ENCODE data around the gene ITGA2.

ITGA2 gene

DNA sequence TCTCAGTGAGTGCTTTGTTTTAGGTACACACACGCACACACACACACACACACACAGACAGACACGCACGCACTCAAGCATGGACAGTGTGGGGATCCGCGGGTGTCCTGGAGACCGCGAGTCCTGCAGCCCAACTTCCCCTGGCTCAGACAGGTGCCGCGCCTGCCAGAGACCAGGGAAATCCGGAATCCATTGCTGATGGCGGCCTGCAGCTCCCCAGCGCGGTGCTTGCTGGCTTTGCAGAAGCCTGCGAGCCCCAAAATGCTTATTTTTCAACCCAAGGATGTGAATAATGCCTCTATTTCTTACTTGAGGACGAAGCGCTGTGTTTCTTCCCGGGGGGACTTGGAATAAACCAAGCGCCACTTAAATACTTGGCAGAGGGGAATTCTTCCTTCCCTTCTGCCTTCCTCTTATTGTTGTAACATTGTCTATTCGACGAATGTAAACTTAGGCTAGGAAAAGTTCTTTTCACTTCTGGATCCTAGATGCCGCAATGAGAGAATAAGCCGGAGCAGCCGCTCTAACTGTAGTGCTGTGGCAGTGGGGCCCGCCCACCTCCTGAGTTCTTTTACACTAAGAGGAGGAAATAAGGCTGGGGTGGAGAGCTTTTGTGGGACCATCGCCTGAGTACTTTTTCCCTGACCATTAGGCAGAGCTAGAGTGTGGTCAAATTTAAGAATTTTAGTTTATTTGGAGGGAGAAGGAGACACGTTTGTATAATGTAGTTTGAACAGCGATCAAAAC, 802 bp downstream of the ITGA2 start:
- DNase-seq = no peak

DNA sequence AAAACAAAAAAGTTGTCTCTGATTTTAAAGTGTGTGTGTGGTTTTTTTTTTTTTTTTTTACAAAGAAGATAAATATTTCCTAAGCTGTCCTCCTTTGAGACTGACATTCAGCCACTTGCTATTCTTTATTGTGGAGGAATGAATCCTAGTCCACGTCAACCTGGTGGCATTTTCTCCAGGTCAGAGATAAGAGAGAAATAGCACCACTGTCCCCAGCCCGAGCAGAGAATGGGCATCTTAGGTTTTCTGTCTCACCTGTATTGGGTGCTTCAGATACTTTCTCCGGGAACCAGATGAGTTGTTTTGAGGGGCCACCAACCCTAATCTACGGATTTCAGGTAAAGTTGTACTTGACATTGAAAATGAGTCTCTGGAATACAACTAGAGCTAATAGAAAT, 1.4 kb downstream of the ITGA2 start:
- DNase-seq = no peak

DNA sequence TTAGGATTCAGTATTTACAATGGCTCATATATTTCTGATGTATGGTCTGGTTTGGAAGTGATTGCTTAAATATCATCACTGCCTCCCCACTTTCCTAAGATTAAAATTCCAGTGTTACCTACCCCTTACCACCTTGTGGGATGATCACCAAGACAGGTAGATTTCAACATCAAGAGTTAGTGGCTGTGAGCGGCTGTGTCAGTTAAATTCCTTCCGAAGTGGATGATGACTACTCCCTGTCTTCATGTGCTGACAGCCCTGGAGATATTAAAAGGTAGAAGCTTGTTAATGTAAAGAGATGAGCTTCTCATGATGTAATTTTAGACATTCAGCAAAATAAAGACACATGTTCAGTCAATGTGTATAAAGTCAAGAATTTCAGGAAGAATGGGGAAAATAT, 4.2 kb downstream of the ITGA2 start:
- DNase-seq = no peak

DNA sequence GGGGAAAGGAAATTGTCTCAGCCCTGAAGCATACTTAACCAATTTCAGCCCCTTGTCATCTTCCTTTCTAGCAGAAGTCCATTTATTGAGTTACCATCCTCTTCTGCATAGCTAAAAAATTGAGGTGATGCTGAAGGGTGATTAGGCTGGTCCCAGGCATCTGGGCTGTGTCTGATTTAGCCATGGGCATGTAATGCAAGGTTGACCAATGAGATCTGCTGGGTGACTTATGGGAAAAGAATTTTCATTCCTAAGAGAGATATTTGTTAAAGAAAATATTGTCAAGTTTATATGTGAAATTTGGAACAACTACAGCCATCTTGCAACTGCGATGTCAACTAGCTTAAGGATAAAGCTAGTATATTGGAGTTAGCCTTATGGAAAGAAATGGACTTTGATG, 5.1 kb downstream of the ITGA2 start:
- no peak for DNase-seq

DNA sequence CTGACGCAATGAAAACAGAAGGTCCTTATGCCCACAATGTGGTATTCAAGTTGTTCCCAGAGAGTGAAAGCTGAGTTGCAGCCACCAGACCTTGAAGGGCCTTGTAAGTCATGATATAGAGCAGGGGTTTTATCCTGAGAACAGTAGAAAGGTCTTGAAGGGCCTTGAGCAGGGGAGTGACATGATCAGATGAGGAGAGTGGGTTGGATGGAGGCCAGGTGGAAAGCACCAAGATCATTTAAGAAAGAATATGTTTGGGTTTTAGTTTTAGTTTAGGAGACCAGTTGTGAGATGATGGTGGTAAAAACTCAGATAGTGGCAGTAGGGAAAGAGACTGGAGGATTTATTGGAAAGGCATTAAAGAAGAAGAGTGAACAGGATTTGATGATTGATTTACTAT, 5.9 kb downstream of the ITGA2 start:
- DNase-seq = no peak

DNA sequence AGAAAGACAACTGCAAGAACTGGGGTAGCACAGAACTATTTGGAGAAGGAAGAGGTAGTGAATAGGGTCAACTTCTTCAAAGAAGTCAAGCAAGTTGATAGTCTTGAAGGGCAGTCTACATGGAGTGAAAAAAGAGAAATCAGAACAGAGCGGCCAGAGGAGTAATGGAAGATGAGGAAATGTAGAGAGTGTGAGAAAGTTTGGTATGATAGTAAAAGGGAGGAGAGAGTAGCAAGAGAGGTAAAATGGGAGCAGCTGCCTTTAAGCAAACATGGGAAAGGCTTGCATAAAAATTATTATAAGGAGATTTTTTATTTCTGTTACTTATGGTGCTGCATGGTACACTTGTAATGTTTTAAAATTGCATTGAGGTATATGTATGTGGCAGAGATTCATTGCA, 6.8 kb downstream of the ITGA2 start:
- no peak for DNase-seq

DNA sequence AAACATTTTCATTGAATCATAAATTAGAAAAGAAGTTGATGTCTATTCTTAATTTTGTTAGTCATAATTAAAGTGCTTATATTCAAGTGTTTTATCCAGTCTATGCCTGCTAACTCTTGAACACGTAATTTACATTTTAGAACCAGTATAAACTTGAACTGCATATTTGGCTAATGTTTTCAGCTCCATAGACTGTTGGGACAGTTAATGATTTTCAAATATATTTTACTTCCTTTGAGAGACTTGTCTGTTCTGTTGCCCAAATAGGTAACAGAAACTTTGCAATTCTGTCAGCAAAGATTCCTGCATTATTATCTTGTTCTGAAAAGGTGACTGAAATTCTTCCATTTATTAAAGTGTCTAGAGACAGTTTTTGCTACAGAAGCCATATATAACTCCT, 7.8 kb downstream of the ITGA2 start:
- DNase-seq = no peak

DNA sequence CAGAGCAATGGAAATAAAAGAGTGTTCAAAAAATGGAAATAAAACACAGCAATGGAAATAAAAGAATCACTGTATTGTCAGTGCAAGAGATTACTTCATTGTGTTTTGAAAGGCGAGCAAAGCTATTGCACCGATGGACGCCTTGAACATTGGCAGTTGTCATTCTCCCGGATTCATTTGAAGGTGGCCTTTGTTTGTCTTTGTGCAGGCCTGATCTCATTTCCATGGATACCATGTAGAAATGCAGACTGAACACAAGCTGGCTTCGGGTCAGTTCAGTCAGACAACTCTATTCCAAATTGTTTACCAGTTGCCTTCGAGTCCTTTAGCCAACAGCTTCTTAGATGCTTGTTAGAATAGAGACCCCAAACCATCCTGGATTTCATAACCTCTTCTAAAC, 8.3 kb downstream of the ITGA2 start:
- DNase-seq = peak; percentile 65

DNA sequence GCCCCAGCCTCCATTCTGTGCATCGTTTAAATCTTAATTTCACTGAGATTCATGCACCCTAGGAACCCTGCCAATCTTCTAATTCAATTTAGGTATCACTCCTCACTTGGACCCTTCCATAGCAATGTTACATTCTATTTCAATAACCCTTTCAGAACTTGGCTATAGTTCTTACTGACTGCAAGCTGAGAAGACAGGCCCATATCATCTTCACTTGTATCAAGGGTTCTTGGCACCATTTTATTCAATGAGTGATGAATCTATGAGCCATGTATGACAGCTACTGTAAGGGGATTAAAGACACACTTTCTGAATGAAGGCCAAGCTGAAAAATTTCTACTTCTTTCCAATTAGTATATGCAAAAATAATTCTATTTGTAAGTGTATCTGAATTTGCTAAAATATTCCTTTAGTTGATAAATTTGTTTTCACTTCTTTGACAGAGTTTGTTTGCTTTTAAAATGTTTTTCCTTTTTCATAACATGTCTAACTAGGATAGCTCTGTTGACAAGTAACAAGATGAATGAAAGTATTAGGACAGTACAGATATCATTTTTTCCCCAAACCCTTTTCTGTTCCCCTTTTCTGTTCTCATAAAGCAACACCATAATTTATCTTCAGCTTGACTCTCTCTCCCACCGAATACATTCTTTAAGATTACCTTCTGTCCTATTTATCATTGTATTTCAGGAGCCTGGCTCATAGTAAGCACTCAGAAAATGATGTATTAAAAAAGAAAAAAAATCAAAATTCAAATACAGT, 9.6 kb downstream of the ITGA2 start:
- no peak for DNase-seq

DNA sequence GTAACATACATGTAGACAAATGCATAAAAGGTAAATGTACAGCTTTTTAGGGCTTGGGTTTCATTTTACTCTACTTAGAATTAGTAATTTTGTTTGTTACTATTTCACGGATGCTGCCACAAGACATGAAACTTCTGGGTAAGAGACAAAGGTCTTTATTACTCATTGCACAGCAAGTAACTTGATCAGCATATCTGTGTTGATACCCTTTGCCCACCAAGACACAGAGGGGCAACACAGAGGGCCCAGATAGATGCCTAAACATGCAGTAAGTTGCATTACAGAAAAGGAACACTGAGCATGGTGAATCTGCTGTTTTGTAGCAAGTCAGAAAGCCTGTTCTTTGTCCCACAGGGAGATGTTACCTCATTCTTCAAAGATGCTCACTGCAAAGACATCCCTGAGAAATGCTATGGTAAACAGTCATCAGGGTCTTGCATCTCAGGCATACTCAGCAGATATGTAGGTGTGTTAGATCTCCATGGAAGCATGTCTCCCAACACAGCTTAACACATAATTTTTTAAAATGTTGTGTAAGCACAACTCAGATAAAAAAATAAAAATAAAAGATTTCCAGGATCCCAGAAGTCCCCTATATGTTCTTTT, 10.3 kb downstream of the ITGA2 start:
- no peak for DNase-seq

DNA sequence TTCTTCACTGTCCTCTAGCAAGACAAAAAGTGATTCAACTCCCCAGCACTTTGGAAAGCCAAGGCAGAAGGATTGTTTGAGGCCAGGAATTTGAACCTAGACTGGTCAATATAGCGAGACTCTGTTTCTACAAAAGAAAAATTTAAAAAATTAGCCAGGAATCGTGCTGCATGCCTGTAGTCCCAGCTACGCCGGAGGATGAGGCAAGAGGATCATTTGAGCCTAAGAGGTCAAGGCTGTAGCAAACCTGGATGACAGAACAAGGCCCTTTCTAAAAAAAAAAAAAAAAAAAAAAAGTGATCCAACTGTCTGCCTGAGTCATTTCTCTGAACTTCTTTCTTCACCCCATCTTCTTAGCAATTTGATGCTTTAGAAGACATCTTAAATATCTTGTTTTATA, 12.4 kb downstream of the ITGA2 start:
- DNase-seq = no peak

DNA sequence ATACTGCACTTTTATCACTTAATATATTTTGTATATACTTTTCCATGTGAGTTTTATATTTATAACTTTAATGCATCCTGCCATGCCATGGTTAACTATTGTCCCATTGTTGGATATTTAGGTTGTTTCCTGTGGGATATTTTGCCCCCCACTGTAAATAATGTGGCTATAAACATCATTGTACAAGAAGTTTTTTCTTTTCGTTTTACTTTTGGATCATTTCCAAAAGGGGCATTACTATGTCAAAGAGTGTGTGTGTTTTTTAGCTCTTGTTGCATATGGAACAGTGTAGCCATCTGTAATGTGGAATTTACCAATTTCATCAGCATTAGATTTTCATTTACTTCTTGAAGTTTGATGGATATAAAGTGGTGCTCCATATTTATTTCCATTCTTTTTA, 13.3 kb downstream of the ITGA2 start:
- DNase-seq = no peak

DNA sequence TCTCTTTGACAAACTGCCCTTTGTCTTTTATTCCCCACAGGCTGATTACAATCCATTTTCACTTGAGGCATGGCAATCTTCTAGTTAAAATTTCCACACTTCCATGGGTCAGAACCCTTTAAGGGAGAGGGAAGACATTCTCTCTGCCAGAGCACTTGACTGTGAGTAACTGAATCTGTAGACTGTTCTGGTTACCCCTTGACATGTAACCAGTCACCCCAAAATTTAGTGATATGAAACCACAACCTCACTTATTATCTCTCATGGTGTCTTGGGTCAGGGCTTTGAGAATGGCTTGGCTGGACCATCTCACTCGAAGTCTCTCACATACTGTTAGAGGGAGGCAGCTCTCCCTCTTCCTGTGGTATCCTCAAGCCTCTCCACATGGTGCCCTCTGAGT, 14.0 kb downstream of the ITGA2 start:
- no peak for DNase-seq

DNA sequence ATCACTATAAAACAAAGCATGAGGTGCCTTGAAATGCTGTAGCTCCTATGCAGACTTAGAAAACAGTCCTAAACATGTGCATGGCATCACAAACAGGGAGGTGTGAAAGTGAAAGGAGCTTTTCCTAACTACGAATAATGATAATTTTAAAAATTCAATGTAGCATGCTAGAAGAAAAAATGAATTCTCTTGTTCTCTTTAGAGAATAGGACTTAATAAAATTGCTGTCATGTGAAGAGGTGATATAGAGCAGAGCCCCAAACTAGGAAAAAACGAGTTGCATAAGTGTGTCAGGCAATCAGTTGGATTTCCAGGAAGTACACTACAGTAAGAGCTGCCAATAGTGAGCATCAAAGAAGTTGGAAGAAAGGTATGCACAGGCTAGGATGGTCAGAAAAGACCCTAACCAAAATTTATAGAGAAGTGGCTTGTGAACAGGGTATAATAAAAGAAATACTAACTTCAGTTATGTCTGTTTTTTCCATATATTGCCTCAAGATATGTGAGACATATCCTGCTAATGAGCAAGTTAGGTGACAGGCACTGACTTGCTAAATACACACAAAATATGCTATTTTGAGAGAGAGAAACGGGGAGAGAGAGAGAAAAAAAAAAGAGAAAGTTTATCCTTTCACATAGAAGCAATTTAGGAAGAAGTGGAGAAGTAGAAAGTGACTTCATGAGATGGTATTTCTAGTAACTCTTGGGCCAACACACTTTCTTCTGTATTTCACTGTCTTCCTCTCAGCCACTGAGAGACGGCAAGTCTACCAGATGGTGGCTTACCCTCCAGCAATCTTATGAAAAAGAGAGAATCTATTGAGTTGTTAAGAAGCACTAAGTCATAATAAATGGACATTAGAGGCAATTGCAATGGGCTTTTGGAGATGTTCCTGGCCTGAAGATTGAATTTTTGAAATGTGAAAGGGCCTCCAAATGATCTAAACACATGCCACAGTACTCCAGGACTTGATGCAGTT, 18.0 kb downstream of the ITGA2 start:
- no peak for DNase-seq

DNA sequence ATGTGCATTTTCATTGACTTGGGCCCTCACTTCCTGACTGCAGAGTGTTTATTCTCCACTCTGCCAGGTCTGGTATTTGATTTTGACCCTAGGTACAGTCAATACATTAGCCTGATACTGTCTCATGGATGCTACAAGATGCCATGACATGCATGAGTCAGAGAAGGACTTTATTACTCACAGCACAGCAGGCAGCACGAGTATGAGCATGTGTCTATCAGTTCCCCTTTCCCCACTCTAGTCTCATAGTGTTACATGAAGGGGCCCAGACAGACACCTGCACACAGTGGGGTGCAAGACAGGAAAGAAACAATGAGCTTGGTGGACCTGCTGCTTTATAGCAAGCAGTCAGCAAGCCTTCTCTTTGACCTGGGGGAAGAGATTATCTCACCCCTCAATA, 19.6 kb downstream of the ITGA2 start:
- DNase-seq = no peak

DNA sequence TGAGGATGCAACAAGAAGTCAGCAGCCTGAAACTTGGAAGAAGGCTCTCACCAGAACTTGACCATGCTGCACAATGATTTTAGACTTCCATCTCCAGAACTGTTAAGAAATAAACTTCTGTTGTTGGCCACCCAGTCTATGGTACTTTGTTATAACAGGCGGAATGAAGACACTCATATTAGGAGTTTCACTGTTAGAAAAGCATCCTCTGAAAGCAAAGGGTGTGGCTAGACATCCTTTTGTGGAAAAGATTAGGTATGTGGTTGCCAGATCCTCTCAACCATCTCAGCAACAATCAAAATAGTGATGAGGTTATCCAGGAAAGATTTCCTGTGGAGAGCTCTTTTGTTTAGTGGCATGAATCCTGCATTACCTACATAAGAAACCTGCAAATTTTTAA, 20.7 kb downstream of the ITGA2 start:
- no peak for DNase-seq

DNA sequence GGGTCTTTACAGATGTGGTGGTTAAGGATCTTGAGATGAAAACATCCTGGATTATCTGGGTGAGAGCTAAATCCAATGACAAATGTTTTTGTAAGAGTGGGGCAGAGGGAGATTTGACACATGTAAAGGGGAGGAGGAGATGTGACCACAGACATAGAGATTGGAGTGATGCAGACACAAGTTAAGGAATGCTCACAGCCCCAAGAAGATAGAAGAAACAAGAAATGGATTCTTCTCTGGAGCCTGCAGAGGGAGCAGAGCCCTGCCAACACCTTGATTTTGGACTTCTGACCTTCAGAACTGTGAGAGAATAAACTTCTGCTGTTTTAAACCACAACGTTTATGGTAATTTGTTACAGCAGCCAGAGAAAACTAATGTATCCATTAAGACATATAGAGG, 21.7 kb downstream of the ITGA2 start:
- DNase-seq = no peak

DNA sequence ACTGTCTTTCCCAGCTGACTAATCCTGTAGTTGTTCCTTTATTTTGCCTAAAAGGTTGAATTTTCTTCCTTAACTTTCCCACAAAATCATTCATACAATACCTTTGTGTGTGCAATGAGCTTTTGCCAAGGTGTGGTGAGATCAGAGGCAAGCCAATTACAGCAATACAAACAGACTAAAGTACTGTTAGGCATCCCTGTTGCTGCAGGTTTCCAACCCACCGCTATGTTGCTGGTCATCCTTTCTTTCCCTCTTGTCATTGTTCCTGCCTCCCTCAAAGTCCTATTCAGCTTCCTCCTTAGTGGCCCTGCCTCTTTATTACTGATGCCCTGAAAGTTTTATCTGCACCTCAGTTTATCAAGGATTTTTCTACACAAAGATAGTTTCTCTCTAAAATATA, 22.1 kb downstream of the ITGA2 start:
- DNase-seq = no peak

DNA sequence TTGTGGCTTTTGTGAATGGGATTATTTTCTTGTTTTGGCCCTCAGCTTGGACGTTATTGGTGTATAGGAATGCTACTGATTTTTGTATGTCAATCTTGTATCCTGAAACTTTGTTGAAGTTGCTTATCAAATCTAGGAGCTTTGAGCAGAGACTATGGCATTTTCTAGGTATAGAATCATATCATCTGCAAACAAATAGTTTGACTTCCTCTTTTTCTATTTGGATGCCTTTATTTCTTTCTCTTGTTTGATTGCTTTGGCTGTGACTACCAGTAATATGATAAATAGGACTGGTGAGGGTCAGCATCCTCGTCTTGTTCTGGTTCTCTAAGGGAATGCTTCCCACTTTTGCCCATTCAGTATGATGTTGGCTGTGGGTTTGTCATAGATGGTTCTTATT, 24.7 kb downstream of the ITGA2 start:
- DNase-seq = no peak

DNA sequence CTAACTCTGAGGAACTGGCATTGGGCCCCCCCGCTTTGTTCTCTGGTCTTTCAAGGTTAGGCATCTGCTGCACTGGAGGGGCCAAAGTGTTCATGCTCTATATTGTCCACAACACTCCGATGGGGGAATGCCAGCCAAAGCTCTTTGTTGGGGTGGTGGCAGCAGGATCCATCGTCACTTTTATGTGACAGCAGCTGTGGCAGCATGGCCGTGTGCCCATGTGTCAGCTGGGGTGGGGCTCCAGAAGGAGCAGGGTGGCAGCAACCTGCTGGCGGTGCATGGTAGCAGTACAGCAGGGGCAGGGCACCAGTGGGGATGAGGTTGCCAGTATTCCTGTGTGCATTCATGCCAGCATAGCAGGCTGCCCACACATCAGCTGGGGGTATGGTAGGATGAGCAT, 28.2 kb downstream of the ITGA2 start:
- DNase-seq = no peak

DNA sequence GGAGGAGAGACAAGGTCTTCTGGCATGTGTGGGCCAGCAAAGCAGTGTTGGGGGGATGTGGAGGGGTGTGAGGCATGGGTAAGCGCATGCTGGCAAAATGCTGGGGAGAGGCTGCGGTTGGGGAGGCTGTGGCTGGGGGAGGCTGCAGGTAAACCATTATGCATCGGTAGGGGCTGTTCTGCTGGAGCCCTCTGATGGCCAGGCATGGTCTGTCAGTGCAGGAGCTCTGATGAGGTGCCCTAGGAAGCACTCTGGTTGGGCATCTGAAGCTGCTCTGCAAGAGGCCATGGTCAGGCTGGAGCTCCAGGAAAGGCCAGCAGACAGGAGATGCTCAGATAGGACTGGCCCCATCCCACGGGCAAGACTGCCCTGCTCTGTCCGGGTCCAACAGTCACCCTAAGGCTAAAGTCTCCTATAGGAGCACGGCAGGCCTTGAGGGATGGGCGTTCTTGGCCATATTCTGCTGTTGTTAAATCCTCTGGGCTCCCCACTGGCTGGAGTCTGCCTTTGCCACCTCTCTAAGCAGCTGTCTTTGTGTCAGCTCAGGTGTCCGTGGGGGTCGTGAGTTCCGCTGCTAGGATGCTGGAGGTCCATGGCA, 28.7 kb downstream of the ITGA2 start:
- DNase-seq = no peak

DNA sequence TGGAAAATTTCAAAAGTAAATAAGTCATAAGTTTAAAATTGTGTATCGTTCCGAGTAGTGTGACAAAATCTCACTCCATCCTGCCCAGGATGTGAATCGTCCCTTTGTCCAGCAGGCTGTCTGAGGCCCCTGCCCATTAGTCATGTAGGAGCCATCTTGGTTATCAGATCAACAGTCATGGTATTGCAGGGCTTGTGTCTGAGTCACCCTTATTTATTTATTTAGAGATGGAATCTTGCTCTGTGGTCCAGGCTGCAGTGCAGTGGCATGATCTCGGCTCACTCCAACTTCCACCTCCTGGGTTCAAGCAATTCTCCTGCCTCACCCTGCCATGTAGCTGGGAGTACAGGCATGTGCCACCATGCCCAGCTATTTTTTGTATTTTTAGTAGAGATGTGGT, 30.2 kb downstream of the ITGA2 start:
- no peak for DNase-seq

All from eye (tissue), 1 donor.